Pons (tissue), 1 donor: ENCODE results near the gene ATXN1.
"Not testable (repeated sequence)": the region's sequence is repeated elsewhere in the genome, so short reads cannot be mapped to it uniquely, and the experiment has no call there.

ENCODE experiments used
- DNase-seq: peaks from one replicate; pipeline ENCODE4 v3.0.0-alpha.2; 2016; ENCODE audit warnings: low spot score

Gene ATXN1

DNA sequence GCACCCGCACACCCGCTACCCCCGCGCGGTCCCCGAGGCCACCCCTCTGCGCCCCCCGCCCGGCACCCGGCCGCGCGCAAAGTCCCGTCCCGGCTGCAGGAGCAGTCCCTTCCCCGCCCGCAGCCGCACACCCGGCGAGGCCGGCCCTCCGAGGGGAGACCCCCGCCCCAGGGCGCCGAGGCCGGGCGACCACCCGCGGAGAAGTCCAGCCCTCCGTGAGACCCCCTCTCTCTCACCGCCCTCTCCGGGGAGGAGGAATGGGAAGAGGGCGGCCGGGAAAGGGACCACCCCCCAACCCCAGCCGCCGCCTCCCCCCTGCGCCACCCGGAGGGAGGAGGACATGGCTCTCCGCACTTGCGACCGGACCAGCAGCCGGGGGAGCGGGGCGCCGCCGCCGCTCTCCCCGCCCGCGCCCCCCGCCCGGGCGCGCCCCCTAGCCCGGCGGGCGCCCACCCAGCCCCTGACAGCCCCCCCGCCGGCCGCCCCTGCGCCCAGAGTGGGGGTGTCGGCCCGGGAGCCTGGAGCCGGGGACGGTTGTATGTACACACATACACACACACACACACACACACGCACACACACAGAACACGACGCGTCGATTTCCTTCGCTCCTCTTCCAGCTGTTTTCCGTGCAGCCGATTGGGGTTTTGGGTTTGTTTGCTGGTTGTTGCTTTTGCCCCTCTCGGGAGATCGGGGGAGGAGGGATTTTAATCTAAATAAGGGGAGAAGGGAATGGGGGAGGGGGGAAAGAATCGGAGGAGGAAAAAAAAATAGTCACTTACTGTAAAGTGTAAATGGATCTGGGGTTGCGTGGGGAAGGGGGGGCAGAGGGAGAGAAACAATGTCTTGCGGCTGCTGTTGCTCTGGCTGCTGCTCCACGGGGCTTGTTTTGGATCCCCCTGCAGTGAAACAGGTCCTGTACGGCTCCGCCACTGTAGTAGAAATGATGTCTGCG, at the start of gene ATXN1:
ATXN1 (minus strand) TSS at position 945 of the 955 bp plus-strand sequence.
- peak; percentile 82 for DNase-seq

DNA sequence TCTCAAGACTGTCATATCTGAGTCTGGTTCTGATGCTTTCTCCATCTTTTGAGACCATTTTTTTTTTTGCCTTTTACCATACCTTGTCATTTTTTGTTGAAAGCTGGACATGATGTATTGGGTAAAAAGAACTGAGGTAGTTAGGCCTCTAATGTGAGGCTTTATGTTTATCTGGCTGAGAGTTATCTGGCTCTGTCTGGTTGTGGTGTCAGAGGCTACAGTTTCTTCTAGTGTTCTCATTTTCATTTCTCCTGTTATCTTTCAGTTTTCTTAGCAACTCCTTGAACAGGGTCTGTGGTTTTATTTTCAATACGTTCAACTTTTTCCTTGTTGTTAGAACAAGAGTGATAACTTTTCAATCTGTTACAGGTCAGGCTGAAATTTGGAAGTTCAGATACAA, 49.2 kb upstream of the ATXN1 start:
- DNase-seq, result no peak

DNA sequence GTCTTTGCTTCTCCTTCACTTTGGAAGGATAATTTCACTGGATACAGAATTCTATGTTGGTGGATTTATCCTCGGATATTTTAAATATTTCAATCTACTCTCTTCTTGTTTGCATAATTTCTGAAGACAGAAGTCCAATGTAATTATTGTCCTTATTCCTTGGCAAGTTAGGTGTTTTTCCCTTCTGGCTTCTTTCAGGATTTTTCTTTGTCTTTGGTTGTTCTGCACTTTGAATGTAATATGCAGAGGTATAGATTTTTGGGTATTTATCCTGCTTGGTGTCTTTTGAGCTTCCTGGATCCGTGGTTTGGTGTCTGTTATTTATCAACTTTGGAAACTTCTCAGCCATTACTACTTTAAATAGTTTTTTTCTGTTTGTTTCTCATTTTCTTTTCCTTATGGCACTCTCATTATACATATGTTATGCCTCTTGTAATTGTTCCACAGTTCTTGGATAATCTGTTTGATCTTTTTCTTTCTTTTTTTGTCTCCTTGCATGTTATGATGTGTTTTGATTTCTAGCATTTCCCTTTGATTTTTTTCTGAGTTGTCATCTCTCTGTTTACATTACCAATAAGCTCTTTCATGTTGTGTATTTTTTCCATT, 48.6 kb upstream of the ATXN1 start:
- no peak for DNase-seq

DNA sequence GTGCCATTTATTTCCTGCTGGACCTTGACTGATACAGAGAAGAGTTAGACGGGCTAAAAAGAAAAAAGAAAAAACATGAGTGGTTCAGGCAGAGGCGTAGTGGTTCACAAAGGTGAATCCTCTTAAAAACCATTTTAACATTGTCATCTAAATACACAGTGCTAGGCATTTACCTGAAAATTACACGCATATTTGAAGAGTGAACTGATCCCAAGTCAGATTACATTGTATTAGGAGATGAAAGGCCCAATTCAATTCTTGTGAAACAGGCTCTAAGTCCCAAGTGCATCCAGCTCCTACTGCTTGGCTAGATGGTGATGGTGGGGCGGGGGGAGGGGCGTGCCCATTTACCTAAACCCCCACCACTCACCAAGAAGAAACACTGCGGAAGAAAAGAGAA, 46.7 kb upstream of the ATXN1 start:
- DNase-seq, result no peak

DNA sequence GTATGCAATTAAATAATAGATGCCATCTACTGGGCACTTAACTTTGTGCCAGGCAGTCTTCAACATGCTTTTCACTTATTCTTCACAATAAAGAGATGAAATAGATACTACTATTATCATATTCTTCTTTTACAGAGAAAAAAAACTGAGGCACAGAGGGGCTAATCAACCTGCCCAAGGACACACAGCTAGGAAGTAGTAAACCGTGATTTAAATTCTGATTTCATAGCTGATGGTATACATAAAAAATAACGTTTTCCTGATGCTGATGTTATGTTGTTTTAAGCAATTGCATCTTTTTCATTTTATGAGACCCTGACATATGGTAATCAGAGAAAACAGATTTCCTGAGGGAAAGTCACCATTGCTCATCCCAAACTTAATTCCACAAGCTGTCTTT, 45.1 kb upstream of the ATXN1 start:
- no peak for DNase-seq

DNA sequence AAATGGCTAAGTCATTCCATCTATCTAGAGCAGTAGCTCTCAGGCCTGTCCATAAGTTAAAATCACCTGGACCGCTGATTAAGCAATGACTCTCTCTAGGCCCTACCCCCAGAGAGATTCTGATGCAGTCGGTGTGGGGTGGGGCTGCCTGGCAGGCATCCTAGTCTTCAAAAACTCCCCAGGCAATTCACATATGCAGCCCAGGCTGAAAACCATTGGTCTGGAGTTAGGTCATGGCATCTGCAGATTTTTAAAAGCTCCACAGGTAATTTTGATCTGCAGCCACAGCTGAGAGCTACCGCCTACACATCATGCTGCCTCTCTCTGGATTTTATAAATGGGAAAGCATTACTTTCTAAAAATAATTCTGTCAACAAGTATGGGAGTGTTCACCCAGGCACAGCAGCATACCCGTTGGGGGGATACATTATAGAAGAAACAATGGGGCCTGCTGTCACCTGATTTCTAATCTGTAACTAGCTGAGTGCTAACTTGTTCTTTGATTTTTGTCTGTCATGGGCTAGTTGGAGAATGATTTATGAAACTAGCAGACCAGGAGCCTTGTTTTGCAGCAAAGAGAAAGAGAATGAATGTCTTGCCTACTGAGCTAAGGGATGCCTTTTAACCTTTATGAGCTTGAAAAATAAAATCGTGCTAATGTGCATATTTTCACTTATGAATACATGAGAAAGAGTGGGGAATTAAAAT, 44.1 kb upstream of the ATXN1 start:
- DNase-seq, result no peak

DNA sequence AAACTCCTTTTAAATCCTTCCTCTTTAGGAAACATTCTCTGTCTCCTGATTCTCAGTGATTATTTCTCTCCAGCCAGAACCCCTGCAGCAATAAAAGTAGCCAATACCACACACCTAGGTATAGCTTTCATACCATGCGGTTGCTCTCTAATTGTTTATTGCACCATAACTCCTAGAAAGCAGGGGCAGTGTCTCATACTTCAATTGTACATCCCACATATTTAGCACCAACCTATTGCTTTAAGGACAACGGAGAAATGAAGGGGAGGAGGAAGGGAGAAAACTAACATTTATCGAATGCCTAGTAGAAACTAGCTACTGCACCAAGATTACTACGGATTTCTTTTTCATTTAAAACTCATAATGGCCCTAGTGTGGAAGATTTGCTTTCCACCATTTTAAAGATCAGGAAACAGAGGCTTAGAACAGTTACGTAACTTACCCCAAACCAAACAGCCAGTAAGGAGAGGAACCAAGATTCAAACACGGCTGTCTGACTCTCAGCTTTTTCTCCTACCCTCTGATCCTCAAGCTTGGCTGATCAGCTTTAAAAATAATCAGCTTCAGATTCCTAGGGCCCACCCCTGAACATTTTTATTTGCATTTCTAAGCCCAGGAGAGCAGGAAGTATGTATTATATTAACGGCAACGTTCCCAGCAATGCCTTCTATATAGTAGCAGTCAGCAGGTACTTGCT, 43.4 kb upstream of the ATXN1 start:
- no peak for DNase-seq

DNA sequence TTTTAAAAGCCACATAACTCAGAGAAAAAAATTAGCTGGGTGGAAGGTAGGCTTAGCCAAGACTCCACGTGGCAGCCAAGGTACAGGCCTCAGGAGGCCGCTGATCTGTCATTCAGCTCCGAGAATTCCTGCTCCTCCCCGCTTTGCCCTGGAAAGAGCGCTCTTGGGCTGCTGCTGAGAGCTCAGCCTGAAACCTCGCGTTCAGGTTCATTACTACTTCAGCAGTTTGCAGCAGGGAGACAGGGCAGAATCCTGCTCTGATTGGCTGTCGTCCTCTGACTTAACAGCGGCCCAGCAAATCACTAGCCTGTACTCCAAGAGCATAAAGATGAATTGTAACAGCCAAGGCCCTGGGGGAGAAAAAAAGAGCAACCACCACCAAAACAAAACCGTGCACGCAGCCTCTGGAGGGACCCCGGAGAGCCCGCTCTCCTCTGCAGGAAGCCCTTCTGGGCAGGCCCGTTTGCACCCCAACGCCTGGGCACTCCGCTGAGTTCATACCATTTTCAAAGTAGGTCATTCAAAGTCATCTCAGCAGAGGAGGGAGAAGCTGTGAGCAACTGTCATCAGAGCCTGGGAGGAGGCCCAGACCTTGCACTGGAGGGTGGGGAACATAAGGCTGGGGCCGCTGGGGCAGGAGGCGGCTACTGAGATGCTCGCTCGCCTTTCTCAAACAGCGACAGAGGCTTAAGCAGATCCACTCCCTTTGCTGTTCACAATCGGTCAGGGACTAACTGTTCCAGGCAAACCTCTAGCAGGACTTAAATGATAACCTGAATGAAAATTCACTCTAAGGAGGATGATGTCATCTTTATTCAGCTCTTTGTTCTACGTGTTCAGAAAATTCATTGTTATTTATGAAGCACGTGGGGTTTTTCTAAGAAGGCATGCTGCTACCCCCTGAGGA, 42.3 kb upstream of the ATXN1 start:
- DNase-seq, result peak; percentile 82

DNA sequence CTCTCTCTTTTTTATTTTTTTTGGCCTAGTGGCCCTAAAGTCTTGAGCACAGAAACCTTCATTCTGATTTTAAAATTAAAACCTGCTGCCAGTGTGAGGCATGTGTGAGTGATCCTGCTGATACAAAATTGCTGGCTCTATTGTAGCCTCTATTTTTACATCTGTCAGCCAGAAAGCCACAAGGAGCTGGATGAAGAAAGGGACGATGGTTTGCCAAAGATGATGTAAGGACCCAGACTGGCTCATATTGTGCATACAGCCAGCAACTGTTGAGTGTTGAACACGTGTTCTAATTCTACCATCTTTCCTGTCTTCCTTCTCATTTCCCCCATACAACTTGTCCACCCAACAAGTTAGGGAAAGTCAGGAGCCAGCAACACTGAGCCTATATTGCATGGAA, 40.8 kb upstream of the ATXN1 start:
- peak; percentile 37 for DNase-seq

DNA sequence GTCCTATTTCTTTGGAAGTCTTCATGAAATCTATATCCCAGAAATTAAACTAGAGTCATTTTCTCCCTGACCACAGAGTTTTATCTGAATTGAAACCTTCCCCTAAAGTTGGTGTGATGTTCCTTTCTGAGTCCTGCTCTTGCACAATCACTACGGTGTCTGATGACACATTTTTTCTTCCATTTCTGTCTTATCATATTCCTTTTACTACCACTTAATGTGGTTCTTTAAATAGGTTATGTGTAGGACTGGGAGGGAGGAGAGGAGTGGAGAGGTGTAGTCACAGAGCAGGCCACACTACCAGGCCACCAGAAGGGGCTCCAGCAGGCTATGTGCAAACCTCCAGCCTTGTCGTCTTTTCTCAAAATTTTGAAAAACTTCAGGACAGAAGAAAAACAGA, 39.7 kb upstream of the ATXN1 start:
- no peak for DNase-seq

DNA sequence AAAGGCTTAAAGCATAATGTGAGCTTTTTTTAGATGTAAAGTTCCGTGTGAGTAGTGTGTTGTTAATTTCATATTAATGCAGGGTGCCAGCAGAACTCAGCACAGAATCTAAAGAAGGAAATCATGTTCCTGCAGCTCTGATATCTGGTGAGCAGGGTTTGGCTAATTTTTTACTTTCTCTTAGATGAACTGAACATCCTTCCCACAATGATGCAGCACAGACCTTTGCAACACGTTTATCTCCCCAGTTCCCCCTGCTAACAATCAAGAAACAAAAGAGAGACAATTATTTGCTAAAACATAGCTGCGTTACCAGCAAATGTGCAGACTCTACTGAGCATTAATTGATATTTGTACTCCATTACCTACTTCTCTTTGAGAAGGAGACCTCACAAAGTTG, 39.1 kb upstream of the ATXN1 start:
- DNase-seq, result no peak

DNA sequence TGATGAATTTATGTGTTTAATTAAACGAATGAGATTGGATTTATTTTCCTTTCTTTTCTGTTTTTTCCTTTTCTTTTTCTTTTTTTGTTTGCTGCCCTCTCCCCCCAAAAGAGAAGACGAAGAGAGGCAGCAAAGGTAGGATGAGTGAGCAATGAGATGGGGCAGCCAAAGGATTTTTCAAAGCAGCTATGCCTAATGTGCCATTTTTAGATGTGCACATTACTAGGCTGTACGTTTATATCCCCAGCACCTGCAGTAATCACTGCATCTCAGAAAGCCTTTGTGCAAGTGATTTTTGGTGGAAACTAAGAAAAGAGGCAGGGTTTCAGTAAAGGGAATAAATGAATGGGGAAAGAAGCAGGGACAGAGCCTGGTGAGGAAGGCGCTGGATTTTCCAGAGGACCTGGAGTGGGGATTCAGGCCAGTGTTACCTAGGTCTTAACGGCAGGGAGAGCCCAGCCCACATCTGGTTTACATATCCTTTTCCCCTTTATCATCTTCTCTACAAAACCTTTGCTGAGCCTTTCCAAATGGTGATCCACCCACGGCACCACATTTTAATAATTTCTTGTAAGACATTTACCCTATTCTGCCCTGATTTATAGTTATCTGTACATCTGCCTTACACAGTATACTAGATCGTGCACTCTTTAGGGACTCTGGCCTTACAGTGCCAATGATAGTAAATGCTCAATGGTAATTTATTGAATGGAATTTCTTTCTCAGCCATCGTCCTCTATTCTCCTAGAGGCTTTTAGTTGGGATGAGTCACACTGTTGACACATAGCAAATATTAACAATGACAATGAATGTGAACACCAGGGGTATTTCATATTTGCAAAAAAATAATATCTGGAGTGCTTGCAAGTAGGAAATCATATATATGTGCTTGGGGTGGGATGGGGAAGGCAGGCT, 38.3 kb upstream of the ATXN1 start:
- DNase-seq, result no peak

DNA sequence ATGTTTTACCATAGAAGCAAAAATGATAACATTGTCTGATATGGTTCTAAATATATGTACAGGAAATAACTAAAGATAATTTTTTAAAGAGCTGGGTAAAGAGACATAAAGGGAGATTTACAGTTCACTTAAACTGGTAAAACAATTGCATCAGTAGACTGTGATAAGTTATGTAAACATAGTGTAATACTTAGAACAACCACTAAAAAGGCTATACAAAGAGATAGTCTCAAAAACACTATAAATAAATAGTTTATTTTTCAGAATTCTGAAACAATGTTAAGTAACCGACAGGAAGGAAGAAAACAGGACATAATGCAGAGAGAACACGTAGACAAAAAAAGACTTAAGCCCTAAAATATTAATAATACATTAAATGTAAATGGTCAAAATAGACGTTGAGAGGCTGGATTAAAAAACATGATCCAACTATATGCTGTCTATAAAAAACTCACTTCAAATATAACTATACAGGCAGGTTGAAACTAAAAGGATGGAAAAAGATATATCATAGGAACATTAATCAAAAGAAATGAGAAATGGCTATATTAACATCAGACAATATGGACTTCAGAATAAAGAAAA, 32.7 kb upstream of the ATXN1 start:
- DNase-seq, result no peak

DNA sequence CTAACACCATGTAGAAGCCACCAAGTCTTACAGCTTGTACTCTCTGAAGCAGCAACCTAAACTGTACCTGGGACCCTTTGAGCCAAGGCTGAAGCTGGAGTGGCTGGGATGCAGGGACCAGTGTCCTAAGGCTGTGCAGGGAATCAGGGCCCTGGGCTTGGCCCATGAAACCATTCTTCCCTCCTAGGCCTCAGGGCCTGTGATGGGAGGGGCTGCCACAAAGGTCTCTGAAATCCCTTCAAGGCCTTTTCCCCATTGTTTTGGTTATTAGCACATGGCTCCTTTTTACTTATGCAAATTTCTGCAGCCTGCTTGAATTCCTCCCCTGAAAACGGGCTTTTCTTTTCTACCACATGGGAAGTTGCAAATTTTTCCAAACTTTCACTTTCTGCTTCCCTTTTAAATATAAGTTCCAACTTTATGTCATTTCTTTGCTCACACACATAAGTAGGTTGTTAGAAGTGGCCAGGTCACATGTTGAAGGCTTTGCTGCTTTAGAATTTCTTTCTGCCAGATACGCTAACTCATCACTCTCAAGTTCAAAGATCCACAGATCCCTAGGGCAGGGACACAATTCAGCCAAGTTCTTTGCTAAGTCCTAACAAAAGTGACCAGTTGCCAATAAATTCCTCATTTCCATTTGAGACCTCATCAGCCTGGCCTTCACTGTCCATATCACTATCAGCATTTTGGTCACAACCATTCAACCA, 28.2 kb upstream of the ATXN1 start:
- DNase-seq, result no peak

DNA sequence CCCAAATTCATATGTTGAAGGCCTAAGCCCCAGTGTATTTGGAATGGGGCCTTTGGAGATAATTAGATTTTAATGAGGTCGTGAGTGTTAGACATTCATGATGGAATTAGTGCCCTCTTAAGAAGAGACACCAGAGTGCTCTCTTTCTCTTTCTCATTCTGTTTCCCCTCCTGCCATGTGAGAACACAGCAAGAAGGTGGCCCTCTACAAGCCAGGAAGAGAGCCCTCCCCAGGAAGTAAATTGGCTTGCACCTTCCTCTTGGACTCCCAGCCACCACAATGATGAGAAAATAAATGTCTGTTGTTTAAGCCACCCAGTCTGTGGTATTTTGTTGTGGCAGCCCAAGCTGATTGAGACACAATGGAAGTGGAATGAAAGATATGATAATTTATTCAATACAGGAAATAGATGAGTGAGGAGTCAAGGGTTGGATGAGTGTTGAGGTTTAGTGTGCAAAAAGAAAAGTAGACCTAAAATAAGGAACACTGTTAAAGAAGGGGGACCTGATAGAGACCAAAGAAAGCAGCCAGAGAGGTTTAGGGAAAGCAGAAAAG, 25.9 kb upstream of the ATXN1 start:
- no peak for DNase-seq

DNA sequence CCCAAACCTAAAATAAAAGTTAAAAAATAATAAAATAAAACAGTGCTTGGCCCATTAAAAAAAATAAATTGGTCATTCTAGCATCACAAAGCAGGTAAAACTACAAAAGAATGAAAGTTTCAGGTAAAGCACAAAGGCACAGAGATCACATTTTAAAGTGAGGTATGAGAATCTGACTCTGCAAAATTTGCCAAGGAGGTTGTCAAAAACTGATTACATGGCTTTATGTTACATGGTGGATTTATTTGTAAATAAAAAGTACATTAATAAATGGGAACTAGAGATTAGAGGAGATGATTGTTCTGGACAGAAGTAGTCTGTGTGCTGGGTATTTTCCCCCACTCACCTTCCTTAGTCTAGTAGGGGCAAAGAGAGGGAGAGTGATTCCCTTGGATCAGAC, 24.2 kb upstream of the ATXN1 start:
- no peak for DNase-seq

DNA sequence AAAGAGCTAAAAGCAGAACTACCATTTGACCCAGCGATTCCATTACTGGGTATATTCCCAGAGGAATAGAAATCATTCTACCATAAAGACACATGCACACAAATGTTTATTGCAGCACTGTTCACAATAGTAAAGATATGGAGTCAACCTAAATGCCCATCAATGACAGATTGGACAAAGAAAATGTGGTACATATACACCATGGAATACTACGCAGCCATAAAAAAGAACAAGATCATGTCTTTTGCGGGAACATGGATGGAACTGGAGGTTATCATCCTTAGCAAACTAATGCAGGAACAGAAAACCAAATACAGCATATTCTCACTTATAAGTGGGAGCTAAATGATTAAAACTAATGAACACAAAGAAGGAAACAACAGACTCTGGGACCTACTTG, 23.7 kb upstream of the ATXN1 start:
- not testable (repeated sequence) for DNase-seq

DNA sequence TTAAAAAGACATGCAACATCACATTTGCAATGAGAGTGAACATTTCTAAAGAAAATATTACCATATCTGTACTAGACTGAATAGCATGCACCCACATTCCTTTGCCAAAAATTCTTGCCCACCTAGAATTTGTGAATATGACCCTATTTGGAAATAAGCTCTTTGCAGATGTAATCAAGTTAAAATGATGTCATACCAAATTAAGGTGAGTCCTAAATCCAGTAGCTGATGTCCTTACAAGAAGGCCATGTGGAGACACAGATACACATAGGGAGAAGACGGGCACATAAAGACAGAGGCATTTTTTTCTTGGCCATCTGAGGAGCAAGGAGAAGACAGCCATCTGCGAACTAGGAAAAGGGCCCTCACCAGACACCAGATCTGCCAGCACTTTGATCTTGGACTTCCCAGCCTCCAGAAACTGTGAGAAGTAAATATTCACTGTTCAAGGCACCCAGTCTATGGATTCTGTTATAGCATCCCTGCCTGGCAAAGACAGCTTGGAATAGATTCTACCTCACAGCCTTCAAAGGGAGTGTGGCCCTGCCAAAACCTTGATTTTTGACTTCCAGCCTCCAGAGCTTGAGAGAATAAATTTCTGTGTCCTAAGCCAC, 22.8 kb upstream of the ATXN1 start:
- DNase-seq, result no peak
